ENCODE results near the gene AMOT.

Gene AMOT

DNA sequence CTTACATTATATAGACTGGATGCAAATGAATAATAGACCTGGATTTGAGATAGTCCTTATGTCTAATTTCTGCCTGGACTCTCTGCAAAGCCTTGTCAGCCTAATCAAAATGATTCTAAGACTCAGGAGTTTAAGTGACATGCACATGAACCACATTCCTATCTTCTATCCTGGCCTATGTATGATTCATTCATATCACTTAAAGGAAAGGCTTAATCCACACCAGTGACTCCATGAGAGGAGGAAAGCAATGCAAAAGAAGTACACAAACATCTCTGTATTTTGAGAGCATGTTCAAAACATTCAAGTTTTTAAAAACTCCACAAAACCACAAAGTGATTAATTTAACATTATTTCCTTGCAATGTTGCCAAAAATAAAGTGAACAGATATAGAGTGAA, 14.6 kb downstream of the AMOT start:
- Mint-ChIP-seq H3K4me1 (ENCODE audit: low read depth) (no peaks in the 10 kb centered on the region), H3K36me3 (ENCODE audit: low read depth) (no peaks in the 10 kb centered on the region), H3K9me3 (no peaks in the 10 kb centered on the region), H3K27ac (no peak overlapping the region), H3K27me3 (no peaks in the 10 kb centered on the region), H3K4me3 (no peak overlapping the region)
- intact Hi-C loops (cut with micrococcal nuclease), result no loop called here

DNA sequence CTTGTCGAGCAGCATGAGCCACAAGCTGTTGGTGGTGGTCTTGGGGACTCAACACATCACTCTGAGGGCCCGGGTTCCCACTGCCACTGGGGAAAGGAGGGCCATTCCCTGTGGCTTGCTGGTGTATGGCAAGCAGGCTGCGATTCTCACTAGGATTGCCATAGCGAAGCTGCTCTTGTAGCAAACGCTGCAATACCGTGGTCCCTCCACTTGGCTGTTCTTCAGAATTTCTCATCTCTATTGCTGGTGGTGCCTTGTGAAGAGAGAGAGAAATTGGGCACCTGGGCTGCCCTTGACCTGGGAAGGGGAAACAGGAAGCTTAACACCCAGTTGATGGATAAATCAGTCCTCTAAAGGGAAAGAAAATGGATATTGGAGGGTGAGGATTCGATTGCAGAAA, 17.7 kb downstream of the AMOT start:
- H3K27me3 Mint-ChIP-seq, result no peaks in the 10 kb centered on the region
- H3K36me3 Mint-ChIP-seq (ENCODE audit: low read depth), result no peaks in the 10 kb centered on the region
- no peak overlapping the region for H3K27ac Mint-ChIP-seq
- no peak overlapping the region for H3K4me3 Mint-ChIP-seq
- no peaks in the 10 kb centered on the region for H3K9me3 Mint-ChIP-seq
- intact Hi-C loops (cut with micrococcal nuclease), result no loop called here
- no peaks in the 10 kb centered on the region for H3K4me1 Mint-ChIP-seq (ENCODE audit: low read depth)

DNA sequence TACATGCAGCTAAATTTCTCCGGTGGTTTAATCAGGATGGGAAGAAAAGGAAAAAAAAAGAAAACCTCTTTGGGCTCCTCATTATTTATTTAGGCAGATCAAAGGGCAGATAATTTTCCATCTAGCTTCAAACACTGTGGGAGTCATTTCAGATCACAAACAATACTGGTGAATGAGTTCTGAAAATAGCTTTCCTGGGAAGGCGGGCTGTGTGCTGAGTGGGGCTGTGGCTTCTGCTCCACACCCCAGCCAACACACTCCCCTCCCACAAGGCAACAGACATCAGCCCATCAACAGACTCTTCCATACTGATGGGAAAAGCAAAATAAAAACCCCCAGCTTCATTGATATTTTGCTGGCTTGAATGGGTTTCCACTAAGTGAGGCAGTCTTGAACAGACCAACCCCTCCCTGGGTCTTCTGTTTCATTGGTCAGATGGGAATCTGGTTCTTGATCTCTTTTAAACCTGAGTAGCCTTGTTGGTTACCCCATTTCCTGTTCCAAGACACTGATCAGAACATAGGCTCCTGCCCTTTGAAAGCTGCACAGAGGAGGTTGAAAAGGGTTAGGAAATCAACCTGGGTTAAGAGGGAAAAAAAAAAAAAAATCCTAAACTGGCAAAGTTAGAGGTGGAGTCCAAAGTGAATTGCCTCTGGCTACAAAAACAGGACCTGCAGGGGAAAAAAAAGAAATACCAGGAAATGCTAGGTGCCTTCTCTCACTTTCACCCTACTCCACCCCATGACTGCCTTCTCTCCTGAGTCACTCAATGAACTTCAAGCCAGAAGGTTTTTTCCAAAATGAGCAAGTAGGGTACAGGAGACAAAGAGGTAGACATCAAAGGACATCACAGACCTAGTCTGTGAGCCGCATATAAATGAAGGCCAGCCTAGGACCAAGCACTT, 20.0 kb downstream of the AMOT start:
- no peak overlapping the region for H3K27ac Mint-ChIP-seq
- intact Hi-C loops (cut with micrococcal nuclease), result no loop called here
- no peak overlapping the region for H3K4me3 Mint-ChIP-seq
- no peaks in the 10 kb centered on the region for H3K4me1 Mint-ChIP-seq (ENCODE audit: low read depth)
- no peaks in the 10 kb centered on the region for H3K36me3 Mint-ChIP-seq (ENCODE audit: low read depth)
- H3K27me3 Mint-ChIP-seq, result no peaks in the 10 kb centered on the region
- H3K9me3 Mint-ChIP-seq, result no peaks in the 10 kb centered on the region

DNA sequence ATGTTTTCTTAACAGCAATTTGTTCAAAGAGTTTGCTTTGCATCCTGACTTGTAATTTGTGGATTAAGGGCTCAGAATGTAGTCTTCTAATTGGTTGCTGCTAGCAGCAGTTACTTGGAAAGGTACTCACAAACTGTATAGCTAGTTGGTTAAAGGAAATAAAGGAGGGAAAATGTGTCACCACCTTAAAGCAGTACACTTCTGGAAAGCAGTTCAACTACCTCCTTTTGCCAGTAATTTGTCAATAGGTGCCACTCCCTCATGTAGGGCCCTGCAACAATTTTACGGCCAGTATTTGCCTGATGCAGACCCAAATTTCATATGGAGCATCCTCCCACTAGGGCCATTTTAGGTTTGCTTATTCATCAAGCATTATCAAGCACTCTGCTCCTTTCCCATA, 20.8 kb downstream of the AMOT start:
- H3K36me3 Mint-ChIP-seq (ENCODE audit: low read depth), result no peaks in the 10 kb centered on the region
- no peaks in the 10 kb centered on the region for H3K4me1 Mint-ChIP-seq (ENCODE audit: low read depth)
- no peaks in the 10 kb centered on the region for H3K27me3 Mint-ChIP-seq
- no peak overlapping the region for H3K27ac Mint-ChIP-seq
- intact Hi-C loops (cut with micrococcal nuclease), result no loop called here
- H3K4me3 Mint-ChIP-seq, result no peak overlapping the region
- H3K9me3 Mint-ChIP-seq, result no peaks in the 10 kb centered on the region

DNA sequence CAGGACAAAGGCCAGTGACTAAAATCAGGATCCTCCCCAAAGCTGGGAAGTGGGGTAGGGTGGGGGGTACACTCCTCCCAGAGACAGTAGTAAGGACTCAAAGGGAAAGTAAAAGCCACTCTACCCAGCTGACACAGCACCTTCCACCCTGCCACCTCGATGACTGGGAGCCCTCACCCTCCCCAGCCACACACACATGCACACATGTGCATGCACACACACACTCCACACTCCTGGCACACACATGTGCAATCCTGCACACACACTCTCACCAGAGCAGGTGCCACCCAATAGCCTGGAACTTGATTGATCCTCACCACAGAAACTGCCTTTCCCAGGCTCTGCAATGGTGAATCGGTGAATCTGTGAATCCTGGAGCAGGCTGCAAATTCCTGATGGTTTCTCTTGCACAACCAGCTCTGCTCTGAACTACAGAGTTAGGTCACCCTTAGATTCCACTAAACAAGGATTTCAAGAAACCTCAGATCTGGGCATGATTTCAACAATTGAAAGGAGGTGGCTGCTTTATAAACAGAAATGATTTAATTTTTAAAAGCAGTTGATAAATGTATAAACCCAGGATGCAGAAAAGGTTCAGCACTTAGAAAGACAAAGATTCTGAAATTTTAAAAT, 21.5 kb downstream of the AMOT start:
- H3K27ac Mint-ChIP-seq, result no peak overlapping the region
- no peaks in the 10 kb centered on the region for H3K36me3 Mint-ChIP-seq (ENCODE audit: low read depth)

GRCh38 chrX:112818114-112819007, 22.3 kb downstream of the AMOT start:
- H3K4me1 Mint-ChIP-seq (ENCODE audit: low read depth), result no peaks in the 10 kb centered on the region
- no peak overlapping the region for H3K4me3 Mint-ChIP-seq
- H3K9me3 Mint-ChIP-seq, result no peaks in the 10 kb centered on the region
- H3K36me3 Mint-ChIP-seq (ENCODE audit: low read depth), result no peaks in the 10 kb centered on the region
- H3K27ac Mint-ChIP-seq, result no peak overlapping the region
- intact Hi-C loops (cut with micrococcal nuclease), result no loop called here
- H3K27me3 Mint-ChIP-seq, result no peaks in the 10 kb centered on the region

More for the DNA sequence above, 21.5 kb downstream of the AMOT start:
- no peaks in the 10 kb centered on the region for H3K27me3 Mint-ChIP-seq
- no peaks in the 10 kb centered on the region for H3K9me3 Mint-ChIP-seq
- no peak overlapping the region for H3K4me3 Mint-ChIP-seq
- H3K4me1 Mint-ChIP-seq (ENCODE audit: low read depth), result no peaks in the 10 kb centered on the region
- intact Hi-C loops (cut with micrococcal nuclease), result no loop called here

DNA sequence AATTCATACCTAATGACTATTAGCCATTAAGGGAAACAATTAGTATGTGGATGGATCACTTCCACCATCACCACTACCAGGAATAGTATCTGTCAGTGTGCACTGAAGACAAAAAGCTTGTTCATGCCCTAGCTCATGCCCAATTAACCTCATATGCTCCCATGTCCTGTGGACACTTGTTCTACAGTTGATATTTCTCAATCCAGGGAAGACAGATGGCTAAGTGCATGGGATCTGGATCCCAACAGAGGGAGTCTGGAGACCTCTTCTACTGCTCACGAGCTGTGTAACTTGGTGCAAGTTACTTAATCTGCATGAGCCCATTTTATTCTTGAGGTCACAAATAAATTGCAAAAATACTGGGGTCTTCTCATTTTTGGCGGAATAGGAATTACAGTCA, 23.7 kb downstream of the AMOT start:
- Mint-ChIP-seq H3K27me3 (no peaks in the 10 kb centered on the region), H3K9me3 (no peaks in the 10 kb centered on the region)

GRCh38 chrX:112814496-112814895, 26.1 kb downstream of the AMOT start:
- no peak overlapping the region for H3K4me3 Mint-ChIP-seq
- no peaks in the 10 kb centered on the region for H3K27me3 Mint-ChIP-seq
- no peaks in the 10 kb centered on the region for H3K4me1 Mint-ChIP-seq (ENCODE audit: low read depth)
- no peak overlapping the region for H3K27ac Mint-ChIP-seq
- no peaks in the 10 kb centered on the region for H3K9me3 Mint-ChIP-seq
- intact Hi-C loops (cut with micrococcal nuclease), result no loop called here
- H3K36me3 Mint-ChIP-seq (ENCODE audit: low read depth), result no peaks in the 10 kb centered on the region

More for the DNA sequence above, 23.7 kb downstream of the AMOT start:
- Mint-ChIP-seq H3K36me3 (ENCODE audit: low read depth) (no peaks in the 10 kb centered on the region), H3K27ac (no peak overlapping the region), H3K4me3 (no peak overlapping the region), H3K4me1 (ENCODE audit: low read depth) (no peaks in the 10 kb centered on the region)
- intact Hi-C loops (cut with micrococcal nuclease), result no loop called here

DNA sequence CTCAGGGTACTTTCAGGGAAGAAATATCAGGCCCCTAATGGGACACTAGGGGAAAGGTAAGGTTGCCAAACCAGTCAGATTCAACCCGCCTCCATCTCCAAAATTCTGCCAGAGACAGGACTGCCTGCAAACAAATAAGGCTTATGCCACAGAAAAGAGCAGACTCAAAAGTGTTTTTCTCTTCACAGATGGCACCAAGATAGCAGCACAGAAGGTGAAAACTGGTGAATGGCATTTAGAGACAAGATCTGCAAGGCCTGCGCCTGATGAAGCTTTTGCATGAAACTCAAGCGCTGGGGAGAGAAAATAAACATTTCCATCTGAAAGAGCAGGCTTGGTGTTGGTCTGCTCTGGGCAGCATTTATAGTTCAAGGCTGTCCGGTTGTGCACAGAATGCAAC, 27.9 kb downstream of the AMOT start:
- Mint-ChIP-seq H3K27ac (no peak overlapping the region), H3K36me3 (ENCODE audit: low read depth) (no peaks in the 10 kb centered on the region), H3K4me1 (ENCODE audit: low read depth) (no peaks in the 10 kb centered on the region), H3K27me3 (no peaks in the 10 kb centered on the region), H3K4me3 (no peak overlapping the region), H3K9me3 (no peaks in the 10 kb centered on the region)
- intact Hi-C loops (cut with micrococcal nuclease), result no loop called here

DNA sequence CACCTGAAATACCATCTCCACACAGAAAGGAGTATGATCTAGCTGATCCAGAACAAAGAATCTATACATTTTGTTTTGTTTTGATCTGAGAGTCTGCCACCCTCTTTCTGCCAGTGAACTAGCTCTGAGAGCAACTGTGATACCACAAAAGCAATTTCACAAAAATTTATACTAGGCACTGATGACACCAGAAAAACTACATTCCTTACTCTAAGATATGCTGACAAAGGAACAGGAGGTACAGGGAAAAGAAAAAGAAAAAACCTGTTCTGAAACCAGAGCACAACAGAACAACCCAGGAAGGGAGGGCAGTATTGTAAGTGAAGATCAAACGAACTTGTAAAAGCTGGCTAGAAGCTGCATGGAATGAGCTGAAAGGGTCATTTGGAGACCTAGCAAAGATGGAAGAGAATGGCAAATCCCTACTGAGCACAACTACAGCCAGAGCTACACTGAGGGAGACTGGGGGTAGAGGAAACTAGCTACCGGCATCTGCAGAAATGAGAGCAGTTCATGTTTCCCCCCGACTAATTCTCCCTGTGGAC, 31.9 kb downstream of the AMOT start:
- Mint-ChIP-seq H3K4me1 (ENCODE audit: low read depth) (no peaks in the 10 kb centered on the region), H3K9me3 (no peaks in the 10 kb centered on the region), H3K4me3 (no peak overlapping the region), H3K36me3 (ENCODE audit: low read depth) (no peaks in the 10 kb centered on the region), H3K27ac (no peak overlapping the region), H3K27me3 (no peaks in the 10 kb centered on the region)
- intact Hi-C loops (cut with micrococcal nuclease), result no loop called here

DNA sequence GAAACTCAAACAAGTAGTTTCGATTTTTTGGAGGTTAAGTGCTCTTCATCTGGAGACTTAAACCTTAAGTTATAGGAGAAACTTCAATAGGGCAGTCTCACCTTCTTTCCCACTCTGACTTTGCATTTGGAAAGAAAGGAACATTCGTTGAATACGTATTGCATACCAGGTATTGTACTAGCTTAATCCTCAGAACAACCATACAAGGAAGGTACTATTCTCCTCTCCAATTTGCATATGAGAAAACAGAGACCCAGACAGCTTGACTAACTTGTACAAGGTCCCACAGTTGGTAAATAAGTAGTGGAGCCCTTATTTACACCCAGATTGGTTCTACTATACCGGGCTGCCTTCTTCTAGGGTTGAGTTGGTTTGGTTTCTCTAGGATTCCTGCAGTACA, 32.6 kb downstream of the AMOT start:
- H3K9me3 Mint-ChIP-seq, result no peaks in the 10 kb centered on the region
- no peak overlapping the region for H3K27ac Mint-ChIP-seq
- H3K36me3 Mint-ChIP-seq (ENCODE audit: low read depth), result no peaks in the 10 kb centered on the region
- no peak overlapping the region for H3K4me3 Mint-ChIP-seq
- no peaks in the 10 kb centered on the region for H3K4me1 Mint-ChIP-seq (ENCODE audit: low read depth)
- H3K27me3 Mint-ChIP-seq, result no peaks in the 10 kb centered on the region
- intact Hi-C loops (cut with micrococcal nuclease), result no loop called here

DNA sequence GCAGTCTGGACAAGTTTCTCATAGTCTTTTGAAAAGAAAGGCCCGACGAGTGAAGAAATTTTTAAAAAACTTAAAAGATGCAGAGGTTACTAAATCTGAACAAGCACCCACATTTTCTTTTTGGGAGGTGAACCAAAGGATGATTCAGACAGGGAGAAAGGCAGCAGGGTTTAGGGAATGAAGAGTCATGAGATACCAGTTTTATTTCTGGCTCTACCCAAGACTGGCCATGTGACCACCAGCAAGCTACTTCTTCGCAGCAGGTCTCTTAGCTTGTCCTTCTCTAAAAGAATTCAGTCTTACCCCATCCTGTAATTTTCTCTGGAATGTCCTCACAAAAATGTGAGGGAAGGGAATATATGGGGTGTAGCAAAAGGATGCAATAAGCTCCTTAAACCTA, 37.6 kb downstream of the AMOT start:
- intact Hi-C loops (cut with micrococcal nuclease), result no loop called here
- Mint-ChIP-seq H3K4me1 (ENCODE audit: low read depth) (no peaks in the 10 kb centered on the region), H3K27me3 (no peaks in the 10 kb centered on the region), H3K9me3 (no peaks in the 10 kb centered on the region), H3K36me3 (ENCODE audit: low read depth) (no peaks in the 10 kb centered on the region), H3K4me3 (no peak overlapping the region), H3K27ac (no peak overlapping the region)

GRCh38 chrX:112802541-112802940, 38.1 kb downstream of the AMOT start:
- no peaks in the 10 kb centered on the region for H3K4me1 Mint-ChIP-seq (ENCODE audit: low read depth)
- intact Hi-C loops (cut with micrococcal nuclease), result no loop called here
- H3K4me3 Mint-ChIP-seq, result no peak overlapping the region
- H3K36me3 Mint-ChIP-seq (ENCODE audit: low read depth), result no peaks in the 10 kb centered on the region
- H3K27me3 Mint-ChIP-seq, result no peaks in the 10 kb centered on the region
- no peaks in the 10 kb centered on the region for H3K9me3 Mint-ChIP-seq
- H3K27ac Mint-ChIP-seq, result no peak overlapping the region

Data from dendritic cell treated with granulocyte-macrophage colony-stimulating factor and Interleukin-4, amounts not matched to agents 40 ng/mL and 50 ng/mL, for 4 days (primary cell).